DMS114 treated with DMSO at 0.1 percent for 48 hours (cell line): ENCODE measurements around the gene CDK14.

Experiments used
- DNase-seq: peaks from one replicate; lab custom pipeline; 2025; ENCODE audit not compliant: unreplicated experiment; lab: John Stamatoyannopoulos, UW

CDK14 gene

GRCh38 chr7:90677486-90678404 lies 81.6 kb downstream of the CDK14 start:
- no peak for DNase-seq

DNA sequence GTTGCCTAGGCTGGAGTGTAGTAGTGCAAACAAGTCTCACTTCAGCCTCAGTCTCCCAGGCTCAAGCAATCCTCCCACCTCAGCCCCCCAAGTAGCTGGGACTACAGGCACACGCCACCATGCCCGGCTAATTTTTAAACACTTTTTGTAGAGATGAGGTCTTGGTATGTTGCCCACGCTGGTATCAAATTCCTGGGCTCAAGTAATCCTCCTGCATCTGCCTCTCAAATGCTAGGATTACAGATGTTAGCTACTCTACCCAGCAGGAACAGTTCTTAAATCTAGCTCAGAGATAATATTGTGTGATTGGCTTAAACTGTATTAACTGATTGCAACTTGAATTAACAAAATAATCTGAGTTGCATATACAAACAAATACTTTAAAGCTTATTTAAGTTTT lies 82.9 kb downstream of the CDK14 start:
- no peak for DNase-seq

- no peak for DNase-seq
These were observed 84.4 kb downstream of the CDK14 start for GRCh38 chr7:90680484-90680883.

DNA sequence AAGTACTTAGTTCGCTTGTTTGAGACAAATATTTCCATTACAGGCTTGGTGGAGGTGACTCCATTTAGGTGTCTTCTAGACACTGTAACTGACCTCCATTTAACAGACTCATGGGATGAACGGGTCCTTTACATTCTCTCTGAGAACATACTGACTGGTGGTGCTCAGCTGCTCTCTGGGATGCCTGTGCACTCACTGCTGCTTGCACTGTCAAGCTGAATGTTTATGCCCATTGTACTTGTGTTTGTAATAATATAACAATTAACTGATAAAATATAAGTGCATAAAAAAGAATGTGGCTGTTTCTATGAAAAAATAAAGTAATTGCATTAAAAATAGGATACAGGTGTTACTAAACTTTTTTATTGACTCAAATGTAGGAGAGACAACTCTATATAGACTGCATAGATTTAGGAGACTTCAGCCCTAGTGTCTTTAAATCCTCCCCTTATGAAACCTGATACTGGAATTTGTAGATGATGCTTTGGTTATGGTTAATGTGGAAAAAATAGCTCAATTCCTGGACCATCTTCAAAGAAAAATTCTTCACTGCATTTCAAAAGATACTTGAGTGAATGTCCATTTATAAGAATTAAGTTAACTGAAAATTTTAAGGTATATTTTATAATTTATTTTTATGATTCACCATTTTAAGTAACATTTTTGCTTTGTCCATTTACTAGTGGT lies 85.4 kb downstream of the CDK14 start:
- no peak for DNase-seq

DNA sequence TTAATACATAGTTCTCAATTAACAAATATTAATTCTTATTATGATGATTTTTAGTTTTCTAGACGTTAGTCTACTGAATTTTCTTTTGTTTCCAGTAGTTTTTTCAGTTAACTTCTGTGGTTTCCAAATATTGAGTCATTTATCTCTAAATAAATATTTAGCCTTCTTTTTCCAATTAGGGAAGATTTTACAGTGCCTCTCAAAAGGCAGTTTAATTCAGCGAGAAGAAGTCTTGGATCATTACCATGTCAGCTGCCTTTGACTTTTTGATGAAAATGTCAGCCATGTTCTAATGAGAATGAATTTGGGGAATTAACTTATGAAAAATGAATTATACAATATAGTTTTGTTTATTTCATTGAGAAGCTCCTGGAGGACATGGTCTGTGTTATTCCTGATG lies 90.0 kb downstream of the CDK14 start:
- no peak for DNase-seq

DNA sequence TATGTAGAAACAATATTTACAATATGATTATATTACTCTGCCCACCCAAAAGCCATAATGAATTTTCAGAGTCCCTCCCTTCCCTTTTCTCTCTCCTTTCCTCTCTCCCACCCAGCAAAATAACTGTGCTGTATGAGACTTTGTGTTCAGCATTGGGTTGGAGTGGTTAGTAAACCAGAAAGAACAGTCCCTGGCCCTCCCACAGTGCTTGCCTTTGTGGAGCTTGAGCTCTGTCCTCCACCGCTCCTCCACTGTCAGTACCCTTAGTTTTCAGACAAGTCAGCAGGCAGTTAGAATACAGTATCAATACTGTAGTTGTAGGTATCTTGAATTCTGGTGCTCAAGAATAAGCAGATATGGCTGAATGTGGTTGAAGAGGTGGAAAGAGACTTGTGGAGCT lies 92.7 kb downstream of the CDK14 start:
- DNase-seq: no peak

DNA sequence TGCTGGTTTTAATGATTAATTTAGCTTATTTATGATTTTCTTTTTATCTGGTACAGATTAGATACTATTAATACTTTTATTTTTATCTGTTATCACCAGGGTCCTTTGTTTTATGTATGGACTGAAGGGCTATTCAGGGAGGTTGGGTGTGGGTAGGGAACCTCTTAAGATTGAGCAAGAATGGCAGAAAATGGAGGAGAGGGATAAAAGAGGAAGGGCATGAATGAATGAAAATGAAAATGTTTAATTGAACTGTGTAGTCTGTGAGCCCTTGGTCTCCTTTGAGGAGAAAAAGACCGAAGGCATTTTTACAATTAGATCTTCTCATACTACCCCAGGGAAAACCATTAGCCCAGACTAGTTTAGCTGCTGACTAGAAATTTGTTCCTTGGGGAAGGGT lies 93.1 kb downstream of the CDK14 start:
- DNase-seq: no peak

GRCh38 chr7:90690159-90690858 lies 94.2 kb downstream of the CDK14 start:
- no peak for DNase-seq

DNA sequence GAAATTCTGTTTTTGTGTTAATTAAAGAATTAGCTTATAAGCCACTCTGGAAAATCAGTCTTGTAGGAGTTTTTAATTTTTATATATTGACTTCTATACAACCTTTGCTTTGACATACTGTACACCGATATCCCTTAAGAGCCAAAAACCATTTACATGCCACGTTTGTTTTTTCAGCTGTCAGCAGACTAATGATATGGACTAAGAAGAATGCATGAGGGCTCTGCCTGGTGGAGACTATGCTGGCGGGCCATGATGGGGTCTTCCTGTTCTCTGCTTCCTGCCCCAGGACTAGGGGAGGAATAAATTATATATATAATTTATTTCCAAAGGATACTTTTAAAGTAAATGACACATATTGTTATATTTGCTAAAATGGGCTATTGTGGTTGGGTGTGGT lies 96.3 kb downstream of the CDK14 start:
- DNase-seq: no peak

- no peak for DNase-seq
These were observed 96.8 kb downstream of the CDK14 start for GRCh38 chr7:90692947-90693346.

DNA sequence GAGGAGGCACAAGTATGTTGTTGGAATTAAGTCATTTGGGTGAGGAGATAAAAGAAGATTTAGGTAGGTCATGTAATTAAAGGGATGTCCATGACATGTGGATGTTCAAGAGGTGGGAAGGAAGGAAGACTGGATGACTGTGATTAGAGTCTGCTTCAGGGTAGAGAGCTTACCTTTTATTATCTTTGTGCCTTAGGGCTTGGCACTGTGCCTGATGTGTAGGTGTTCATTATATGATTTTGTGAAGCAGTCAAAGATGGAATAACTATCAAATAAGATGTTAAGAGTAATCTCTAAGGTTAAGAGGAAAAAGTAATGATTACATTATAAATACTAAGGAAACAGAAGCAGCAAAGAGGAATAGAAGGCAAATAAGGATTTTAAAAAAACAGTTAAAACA lies 97.8 kb downstream of the CDK14 start:
- no peak for DNase-seq

GRCh38 chr7:90698616-90699015 lies 102.5 kb downstream of the CDK14 start:
- DNase-seq: no peak

DNA sequence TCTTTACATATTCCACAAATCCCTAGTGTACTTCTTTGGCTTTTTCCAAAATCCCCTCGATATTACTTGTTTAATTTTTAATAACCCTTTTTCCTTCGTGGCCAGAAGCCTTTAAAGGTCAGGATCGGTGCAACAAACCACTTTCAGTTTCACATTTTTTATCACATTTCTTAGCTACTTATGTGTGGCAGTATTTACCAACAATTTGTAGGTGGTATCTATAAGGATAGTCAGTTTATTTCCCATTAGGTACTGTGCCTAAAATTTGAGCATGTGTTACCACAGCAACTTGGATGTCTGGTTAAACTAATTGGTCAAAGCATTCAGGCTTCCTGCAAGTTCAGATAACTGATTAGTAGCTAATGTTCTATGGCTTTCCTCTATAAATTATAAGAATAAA lies 104.9 kb downstream of the CDK14 start:
- DNase-seq: no peak

DNA sequence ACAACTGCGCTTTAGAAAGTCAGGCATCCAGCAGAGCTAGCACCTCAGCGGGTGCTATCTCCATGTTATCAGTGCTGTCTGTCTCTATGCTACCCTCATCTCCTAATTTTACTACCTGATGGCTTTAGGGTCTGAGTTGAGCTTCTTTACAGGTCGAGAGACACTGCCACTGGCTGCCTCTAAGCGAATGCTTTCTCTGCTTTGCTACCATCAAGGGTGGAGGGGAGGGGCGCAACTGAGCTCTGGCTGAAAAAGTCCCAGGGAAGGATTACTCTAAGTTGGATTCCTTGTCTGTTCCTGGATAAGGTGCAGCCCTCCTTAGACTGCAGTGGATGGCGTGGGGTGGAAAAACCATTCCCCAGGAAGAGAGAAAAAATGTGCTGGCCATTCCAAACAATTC lies 105.7 kb downstream of the CDK14 start:
- DNase-seq: no peak

DNA sequence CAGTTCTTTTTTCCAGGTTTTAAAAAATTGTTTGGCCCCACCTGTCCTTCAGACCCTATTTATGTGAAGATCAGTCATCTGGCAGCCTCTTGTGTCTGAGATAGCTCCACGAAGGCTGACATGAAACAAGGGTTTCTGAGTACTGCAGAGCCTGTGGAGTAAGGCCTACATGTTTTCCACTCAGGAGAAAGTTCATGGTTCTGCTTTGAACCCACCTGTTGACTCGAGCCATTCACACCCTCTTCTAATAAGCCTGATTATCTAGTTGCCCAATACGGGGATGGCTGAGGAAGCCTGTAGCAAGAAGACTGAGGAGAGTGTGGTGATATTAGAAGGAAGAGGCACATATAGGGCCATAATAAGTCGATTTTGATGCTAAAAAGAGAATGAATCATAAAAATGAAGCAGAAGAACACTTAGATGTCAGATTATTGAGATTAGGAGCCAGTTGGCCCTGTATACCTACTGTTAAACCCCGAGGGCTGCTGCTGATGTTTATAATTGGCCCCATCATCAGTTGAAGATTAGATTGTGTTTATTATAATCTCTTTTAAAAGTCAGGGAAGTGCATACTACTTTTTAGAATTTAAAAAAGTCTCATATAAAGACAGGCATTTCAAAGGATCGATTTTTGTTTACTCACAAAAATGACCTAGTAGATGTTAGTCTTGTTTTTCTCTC lies 109.4 kb downstream of the CDK14 start:
- no peak for DNase-seq

GRCh38 chr7:90706072-90706716 lies 110.1 kb downstream of the CDK14 start:
- DNase-seq: no peak

- no peak for DNase-seq
These were observed 112.8 kb downstream of the CDK14 start for GRCh38 chr7:90708841-90709317.

- no peak for DNase-seq
These were observed 113.7 kb downstream of the CDK14 start for GRCh38 chr7:90709501-90710465.

DNA sequence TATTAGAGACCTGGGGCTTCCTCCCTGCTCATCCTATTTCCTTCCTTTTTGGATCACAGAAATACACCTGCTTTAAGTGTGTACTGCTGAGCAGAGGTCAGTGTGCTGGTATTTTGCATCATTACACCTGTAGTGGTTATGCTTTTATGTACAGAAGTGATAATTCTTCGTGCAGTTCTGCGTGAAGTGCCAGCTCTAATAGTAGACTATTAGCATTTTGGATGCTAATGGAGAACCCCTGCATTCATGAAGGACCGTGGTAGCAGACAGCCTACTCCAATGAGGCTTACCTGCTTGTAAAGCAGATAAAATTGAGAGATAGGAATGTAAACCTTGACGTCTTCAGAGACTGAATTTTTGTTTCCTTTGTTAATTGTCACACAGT lies 114.3 kb downstream of the CDK14 start:
- DNase-seq: no peak

GRCh38 chr7:90713628-90714027 lies 117.5 kb downstream of the CDK14 start:
- no peak for DNase-seq
